Activated CD8-positive, alpha-beta memory T cell treated with anti-CD3 and anti-CD28 coated beads for 48 hours (primary cell): ENCODE measurements around the gene STAT5A.
"Not testable (repeated sequence)": the region's sequence is repeated elsewhere in the genome, so short reads cannot be mapped to it uniquely, and the experiment has no call there.

Source experiments
- DNase-seq, 3 experiments: peaks; one replicate each; pipeline ENCODE4 v3.0.0-alpha.2; 2020; ENCODE audit warnings: low read depth in 2 of 3, low spot score in 2 of 3

The STAT5A gene

GRCh38 chr17:42283241-42284023, 4.9 kb upstream of the STAT5A start:
- no peak for DNase-seq

GRCh38 chr17:42284024-42284369, 4.3 kb upstream of the STAT5A start:
- no peak for DNase-seq

- DNase-seq: no peak
Measured at GRCh38 chr17:42284566-42284965, 3.7 kb upstream of the STAT5A start.

GRCh38 chr17:42285346-42286050, 2.8 kb upstream of the STAT5A start:
- DNase-seq: no peak

GRCh38 chr17:42286411-42287221, 1.7 kb upstream of the STAT5A start:
- DNase-seq: no peak

- DNase-seq: peak in 2 of 3 experiments; percentile 20 to 31
Measured at GRCh38 chr17:42287305-42287976, 857 bp upstream of the STAT5A start.

- peak in 1 of 3 experiments; percentile 61 for DNase-seq
Measured at GRCh38 chr17:42288803-42289610, 709 bp downstream of the STAT5A start.

- no peak for DNase-seq
Measured at GRCh38 chr17:42289611-42290181, 1.4 kb downstream of the STAT5A start.

GRCh38 chr17:42290577-42290976, 2.3 kb downstream of the STAT5A start:
- DNase-seq: no peak

GRCh38 chr17:42291129-42291528, 2.8 kb downstream of the STAT5A start:
- no peak for DNase-seq

GRCh38 chr17:42294469-42295398, 6.4 kb downstream of the STAT5A start:
- DNase-seq: no peak

- no peak for DNase-seq
Measured at GRCh38 chr17:42296012-42296411, 7.7 kb downstream of the STAT5A start.

GRCh38 chr17:42297775-42298174, 9.5 kb downstream of the STAT5A start:
- not testable (repeated sequence) for DNase-seq

GRCh38 chr17:42299361-42299760, 11.1 kb downstream of the STAT5A start:
- not testable (repeated sequence) for DNase-seq

GRCh38 chr17:42299913-42300312, 11.6 kb downstream of the STAT5A start:
- not testable (repeated sequence) for DNase-seq

GRCh38 chr17:42301022-42301421, 12.7 kb downstream of the STAT5A start:
- DNase-seq: no peak

- DNase-seq: no peak
Measured at GRCh38 chr17:42303694-42304093, 15.4 kb downstream of the STAT5A start.

GRCh38 chr17:42304187-42305030, 16.1 kb downstream of the STAT5A start:
- no peak for DNase-seq
